ENCODE results near the gene FUZ.

GRCh38 chr19:49799271-49799797 is 13.8 kb downstream of the FUZ start:
- TF ChIP-seq CTCF (conservative IDR thresholded peaks at IDR 0.05 in 1 of 2, IDR thresholded peaks at IDR 0.05 in 1 of 2; ENCODE audit: low read depth in 1 of 2, low read length in 2 of 2): no peak
- no peak for TF ChIP-seq EZH2 (IDR thresholded peaks at IDR 0.05; ENCODE audit: low read length, missing control alignments)
